Measurements from ENCODE around the gene MYO7A. TPM values are rescaled to one million over a fixed set of nuclear protein-coding genes. Genes with fewer than 3 reads are reported as not detected.
A peak's percentile ranks its signal among the peaks of the same experiment; 100 is the strongest.

MYO7A gene
- total RNA-seq, 3 donors from 2014 or later, result 4.3 to 23.5 (median 4.5) TPM

- H3K36me3 ChIP-seq, result no peaks in the 10 kb centered on the region
- intact Hi-C loops (cut with DNase I; ENCODE audit: low total_unique reads), result no loop called here
- H3K4me1 ChIP-seq, result no peaks in the 10 kb centered on the region
- H3K27me3 ChIP-seq, result no peaks in the 10 kb centered on the region
- TF ChIP-seq POLR2AphosphoS5 (IDR thresholded peaks at IDR 0.05) (no peak), POLR2A (IDR thresholded peaks at IDR 0.05) (no peak), CTCF (IDR thresholded peaks at IDR 0.05) (no peak)
- peak overlapping the region; percentile 24 to 84 for H3K27ac ChIP-seq
- peak overlapping the region in 2 of 3 donors; percentile 3 to 38 for H3K4me3 ChIP-seq
- no peaks in the 10 kb centered on the region for H3K9me3 ChIP-seq
- peak in 1 of 2 donors; percentile 17 for DNase-seq (ENCODE audit: low spot score in 2 of 2)
These were observed 45.8 kb upstream of the MYO7A start for GRCh38 chr11:77081976-77082836.

DNA sequence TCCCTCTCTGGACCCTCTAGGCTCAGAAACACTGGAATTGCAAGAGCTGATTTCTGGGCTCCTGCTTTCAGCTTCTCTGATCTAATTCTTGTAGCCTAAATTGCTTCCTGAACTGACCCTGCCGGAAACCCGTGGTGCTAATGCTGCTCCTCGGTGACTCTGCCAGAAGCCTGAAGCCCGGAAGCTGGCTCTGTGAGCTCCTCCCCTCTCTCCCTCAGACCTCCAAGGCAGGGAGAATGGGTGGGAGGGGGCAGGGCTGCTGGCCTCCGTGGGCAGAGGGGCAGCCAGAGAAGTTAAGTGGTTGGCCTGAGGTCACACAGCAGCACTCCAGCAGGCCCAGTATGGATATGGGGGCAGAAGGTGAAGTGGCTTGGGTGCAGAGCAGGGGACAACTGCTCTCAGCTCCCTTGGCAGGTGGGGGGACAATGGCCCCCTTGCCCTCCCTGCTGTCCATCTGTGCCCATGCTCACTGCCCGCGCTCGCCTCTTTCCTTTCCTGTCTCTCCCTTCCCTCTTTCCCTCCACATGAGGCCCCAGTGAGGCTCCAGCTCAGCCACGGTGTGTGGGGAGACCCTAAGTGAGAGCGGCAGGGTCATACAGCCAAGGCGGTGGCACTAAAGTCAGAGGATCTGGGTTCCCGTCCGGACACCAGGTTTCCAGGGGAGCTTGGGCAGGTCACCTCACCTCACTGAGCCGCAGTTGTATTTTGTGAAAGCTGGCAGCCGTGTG, 45.0 kb upstream of the MYO7A start:
- peak in 1 of 2 donors; percentile 47 for DNase-seq (ENCODE audit: low spot score in 2 of 2)
- H3K4me3 ChIP-seq, result peak overlapping the region in 2 of 3 donors; percentile 3 to 38
- TF ChIP-seq POLR2A (IDR thresholded peaks at IDR 0.05) (no peak), CTCF (IDR thresholded peaks at IDR 0.05) (no peak), POLR2AphosphoS5 (IDR thresholded peaks at IDR 0.05) (no peak)
- no peaks in the 10 kb centered on the region for H3K4me1 ChIP-seq
- no peaks in the 10 kb centered on the region for H3K9me3 ChIP-seq
- intact Hi-C loops (cut with DNase I; ENCODE audit: low total_unique reads), result no loop called here
- no peaks in the 10 kb centered on the region for H3K27me3 ChIP-seq
- no peaks in the 10 kb centered on the region for H3K36me3 ChIP-seq
- H3K27ac ChIP-seq, result peak overlapping the region; percentile 24 to 84

DNA sequence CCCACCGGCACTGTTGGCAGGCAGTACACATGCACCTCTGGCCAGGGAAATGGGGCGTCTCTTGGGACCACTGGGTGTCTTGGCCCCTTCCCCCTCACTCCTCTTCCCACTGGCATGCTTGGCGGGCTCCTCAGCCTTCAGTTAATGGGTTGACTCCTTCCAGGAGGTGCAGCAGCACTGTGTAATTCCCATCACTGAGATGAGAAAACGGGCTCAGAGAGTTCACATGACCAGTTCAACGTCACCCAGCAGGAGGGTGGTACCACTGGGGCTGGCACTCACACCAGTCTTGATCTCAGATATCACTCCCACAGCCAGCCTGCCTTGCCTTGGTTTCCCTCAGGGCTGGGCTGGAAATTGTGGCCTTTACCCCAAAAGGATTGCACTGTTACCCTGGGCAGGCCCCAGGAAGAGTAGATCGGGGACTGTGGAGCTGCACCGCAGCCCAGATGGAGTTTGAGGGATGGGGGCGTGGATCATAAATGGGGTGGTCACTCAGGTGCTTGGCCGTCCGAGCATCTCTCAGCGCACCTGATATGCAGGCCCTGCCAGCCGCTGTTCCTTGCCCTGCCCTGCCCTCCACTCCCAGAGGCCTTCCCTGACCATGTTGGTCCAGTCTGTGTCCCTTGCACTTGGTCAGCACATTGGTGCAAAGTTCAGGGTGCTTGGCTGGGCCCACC, 44.3 kb upstream of the MYO7A start:
- H3K4me3 ChIP-seq, result no peak overlapping the region
- peak in 1 of 2 donors; percentile 40 for DNase-seq (ENCODE audit: low spot score in 2 of 2)
- intact Hi-C loops (cut with DNase I; ENCODE audit: low total_unique reads), result no loop called here
- peak overlapping the region in 1 of 2 donors; percentile 84 for H3K27ac ChIP-seq
- H3K4me1 ChIP-seq, result no peaks in the 10 kb centered on the region
- no peaks in the 10 kb centered on the region for H3K9me3 ChIP-seq
- H3K36me3 ChIP-seq, result no peaks in the 10 kb centered on the region
- TF ChIP-seq POLR2AphosphoS5 (IDR thresholded peaks at IDR 0.05), result no peak
- no peak for TF ChIP-seq POLR2A (IDR thresholded peaks at IDR 0.05)
- no peak for TF ChIP-seq CTCF (IDR thresholded peaks at IDR 0.05)
- H3K27me3 ChIP-seq, result no peaks in the 10 kb centered on the region

DNA sequence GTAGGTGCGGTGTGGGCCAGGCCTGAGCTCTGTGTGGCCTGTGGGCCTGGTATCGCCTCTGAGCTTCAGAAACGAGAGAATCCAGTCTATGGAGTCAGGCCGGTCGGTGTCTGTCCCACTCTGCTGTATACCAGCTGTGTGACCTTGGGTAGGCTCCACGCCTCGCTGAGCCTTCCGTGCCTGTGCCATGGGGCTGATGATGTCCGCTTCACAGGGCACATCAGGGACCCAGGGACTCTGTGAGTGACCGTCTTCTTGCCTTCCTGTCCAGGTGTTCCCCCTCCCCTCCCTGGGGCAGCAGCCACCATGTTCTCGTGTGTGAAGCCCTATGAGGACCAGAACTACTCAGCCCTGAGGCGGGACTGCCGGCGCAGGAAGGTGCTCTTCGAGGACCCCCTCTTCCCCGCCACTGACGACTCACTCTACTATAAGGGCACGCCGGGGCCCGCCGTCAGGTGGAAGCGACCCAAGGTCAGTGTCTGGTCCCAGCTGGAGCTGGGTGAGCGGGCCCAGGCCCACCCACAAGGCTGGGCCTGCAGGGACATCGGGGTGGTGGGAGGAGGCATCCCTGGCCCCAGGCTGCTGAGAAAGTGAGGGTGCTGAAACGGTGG, 43.4 kb upstream of the MYO7A start:
- Histone ChIP-seq H3K36me3 (no peaks in the 10 kb centered on the region), H3K27ac (no peak overlapping the region), H3K4me3 (no peak overlapping the region), H3K27me3 (no peaks in the 10 kb centered on the region), H3K9me3 (no peaks in the 10 kb centered on the region), H3K4me1 (no peaks in the 10 kb centered on the region)
- intact Hi-C loops (cut with DNase I; ENCODE audit: low total_unique reads), result no loop called here
- TF ChIP-seq CTCF (IDR thresholded peaks at IDR 0.05), result no peak
- DNase-seq (ENCODE audit: low spot score in 2 of 2), result peak in 1 of 2 donors; percentile 36
